Heart left ventricle (tissue), 16 donors: ENCODE data around the gene SYTL5. TPM values are rescaled to one million over a fixed set of nuclear protein-coding genes. Genes with fewer than 3 reads are reported as not detected.

Experiments
- ATAC-seq, 4 donors: fragments of 200-7000 bp; cut with Tn5 transposase; one replicate each; pipeline ENCODE4 v1.9.1; 2020 to 2022; ENCODE audit warnings: moderate library complexity in 4 of 4, mild to moderate bottlenecking in 3 of 4, moderate number of reproducible peaks in 1 of 4
- DNase-seq, 5 donors: peaks; one replicate each; pipeline ENCODE4 v3.0.0-alpha.2; 2020
- H3K27ac ChIP-seq, 12 donors: fragments of 200-600 bp; sonication (generic) in 4 of 12; one replicate each; pipeline versions ENCODE4 v1.5.0 to v1.8.0; 2016 to 2022; ENCODE audit warnings: mild to moderate bottlenecking in 2 of 12
- H3K27me3 ChIP-seq, 9 donors: fragments of 200-600 bp; sonication (generic) in 2 of 9; one replicate each; pipeline versions ENCODE4 v1.5.1 to v1.8.0; 2016 to 2022; ENCODE audit warnings: mild to moderate bottlenecking in 3 of 9
- H3K36me3 ChIP-seq, 9 donors: fragments of 200-600 bp; sonication (generic) in 2 of 9; one replicate each; pipeline versions ENCODE4 v1.5.0 to v1.8.0; 2018 to 2022; ENCODE audit warnings: mild to moderate bottlenecking in 2 of 9
- H3K4me1 ChIP-seq, 12 donors: fragments of 200-600 bp; sonication (generic) in 4 of 12; one replicate each; pipeline versions ENCODE4 v1.5.0 to v1.8.0; 2016 to 2022; ENCODE audit warnings: mild to moderate bottlenecking in 3 of 12
- H3K4me3 ChIP-seq, 12 donors: fragments of 200-600 bp; sonication (generic) in 4 of 12; one replicate each; pipeline versions ENCODE4 v1.5.0 to v1.8.0; 2017 to 2022; ENCODE audit warnings: mild to moderate bottlenecking in 9 of 12, moderate library complexity in 4 of 12
- H3K9me3 ChIP-seq, 12 donors: fragments of 200-600 bp; sonication (generic) in 4 of 12; one replicate each; pipeline versions ENCODE4 v1.5.0 to v1.8.0; 2016 to 2022; ENCODE audit warnings: mild to moderate bottlenecking in 1 of 12
- CTCF ChIP-seq, 12 donors: fragments of 200-600 bp; sonication (generic) in 4 of 12; IDR thresholded peaks; one replicate each; pipeline versions ENCODE4 v1.5.0 to v1.8.0; 2018 to 2022; ENCODE audit warnings: antibody characterized with exemption in 12 of 12, mild to moderate bottlenecking in 5 of 12
- POLR2A ChIP-seq, 2 donors: fragments of 450-650 bp; IDR thresholded peaks; one replicate each; pipeline ENCODE4 v1.6.1; 2017; ENCODE audit warnings: antibody characterized with exemption in 2 of 2, mild to moderate bottlenecking in 2 of 2, moderate library complexity in 2 of 2
- WGBS, 4 donors: extraction: QIAGEN DNeasy Blood & Tissue Kit in 2 of 4; methylation state at CpG; one replicate each; pipeline versions ENCODE4 v1.1.5 to v1.1.7; 2013 to 2018; 5-methylcytosine and 5-hydroxymethylcytosine counted together
- intact Hi-C, 10 donors: fragments of 100-400 bp; cut with DNase I; formaldehyde crosslinking; loops; one replicate each; pipeline versions ENCODE4 v1.11.1 to v1.14.2; 2022
- long read RNA-seq, 3 donors: library from polyadenylated mRNA; unstranded; transcript quantifications; one replicate each; pipeline ENCODE4 v2.0.0, GENCODE V29; 2020 to 2021
- polyA plus RNA-seq, 2 donors: library from polyadenylated mRNA; stranded (reverse); fragments of 200-250 nt; gene quantifications; one replicate each; pipeline ENCODE4 v1.2.3, GENCODE V29; 2013
- total RNA-seq, 9 donors: library from RNA; depleted of rRNA in 2 of 9; stranded (reverse); fragments of >200 nt in 2 of 9; fragmentation: NEBNext Ultra II Directional in 3 of 9; extraction: Animal tissue kit (Norgen Biotek cat#: 25700) in 3 of 9; gene quantifications; one replicate each; pipeline versions ENCODE4 v1.1.0 to v1.2.4, GENCODE V29; 2016 to 2023
- donor health status: ischemic (EF 13 %, LVEDD 7.1; RV severe dilation, severe dysfunction).
- donor health status: healthy with polysubstance abuse.
- donor health status: DM: no; HTN: yes; CAD: no.
- donor health status: DM: no; HTN: no; CAD: no.
- donor health status: ischemic (EF 25% LVEDD 6.9; RV normal size, moderate dysfunction).
- donor health status: ischemic (EF 25% LVEDD 5.7; RV mildly dilated, moderate dysfunction).
- donor health status: healthy.
- donor health status: DM: yes; HTN: yes; CAD: no.
- donor health status: ischemic (EF 35%, LVEDD 5.7; RV mildly dilated, moderate dysfunction).
- donor health status: nonischemic (EF 11% LVEDD 7.7; RV severe dilation, severe dysfunction).
- donor health status: DM: yes; HTN: yes; CAD: no.
- donor health status: PGD.
- donor health status: ischemic (EF 29% LVEDD 5.4; RV normal size, mild dysfunction).
- donor health status: nonischemic (EF 23%, LVEDD 6.1; RV moderate dilation, normal function).

The SYTL5 gene
- 1 to 10 TPM in 2 of 9 donors, under 1 TPM in 5, not detected in 2; 0.09 to 2.8 (median 0.30) TPM for total RNA-seq
- under 1 TPM; 0.04 to 0.08 TPM for polyA plus RNA-seq
- long read RNA-seq, donor 1, result 0 reads
- long read RNA-seq, donor 2, partial matches to known transcripts, result 1 of 13 reads
- long read RNA-seq, donor 2, other reads (novel, unspliced or antisense), result 12 of 13 reads
- long read RNA-seq, donor 3, result 0 reads

DNA sequence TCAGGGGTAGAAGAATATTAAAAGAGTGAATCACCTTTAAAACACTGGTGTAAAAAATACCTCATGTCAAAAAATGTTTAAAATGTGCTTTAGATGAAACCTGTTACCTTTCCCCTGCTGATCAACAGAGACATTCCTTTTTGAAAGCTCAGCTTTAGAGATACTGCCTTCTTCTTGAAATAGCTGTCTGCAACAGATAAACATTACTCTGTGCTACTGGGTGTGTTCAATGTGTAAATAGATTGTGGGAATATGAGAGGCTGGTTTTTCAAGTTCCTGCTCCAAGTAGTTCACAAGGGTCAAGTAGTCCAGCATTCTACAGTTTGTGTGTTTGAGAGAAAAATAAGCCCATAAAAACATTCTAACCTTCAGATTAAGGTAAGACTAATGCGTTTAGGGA, at the start of gene SYTL5:
Gene SYTL5, plus strand, starts transcription at position 263 of the 400 bp plus-strand sequence. CDS start 27,337 bp downstream, outside the sequence.
- H3K36me3 ChIP-seq, result no peaks in the 10 kb centered on the region
- H3K4me3 ChIP-seq, result no peak within 1 kb of the TSS
- H3K27me3 ChIP-seq, result no peaks in the 10 kb centered on the region
- intact Hi-C loops, result no loop called here
- no peak for TF ChIP-seq CTCF (IDR thresholded peaks at IDR 0.05)
- TF ChIP-seq POLR2A (IDR thresholded peaks at IDR 0.05), result no peak
- 50 to 79% (median 63%) methylated on average over 1 of the region's 1 CpG for WGBS, 4 donors
- no peak for ATAC-seq
- peaks cover 0 to 14% (median 0%) of the 10 kb centered on the region in 12 donors for H3K9me3 ChIP-seq
- H3K4me1 ChIP-seq, result no peaks in the 10 kb centered on the region
- H3K27ac ChIP-seq, result no peak within 1 kb of the TSS
- no peak for DNase-seq

- Histone ChIP-seq H3K27ac (no peak overlapping the region), H3K4me1 (no peaks in the 10 kb centered on the region), H3K36me3 (no peaks in the 10 kb centered on the region), H3K27me3 (peaks cover 0 to 8% (median 0%) of the 10 kb centered on the region in 9 donors), H3K9me3 (peaks cover 0 to 7% (median 0%) of the 10 kb centered on the region in 12 donors), H3K4me3 (no peak overlapping the region)
- TF ChIP-seq CTCF (IDR thresholded peaks at IDR 0.05), result no peak
- TF ChIP-seq POLR2A (IDR thresholded peaks at IDR 0.05), result no peak
- WGBS, 4 donors, result 53 to 79% (median 65%) methylated on average over 7 of the region's 7 CpGs
- no peak for ATAC-seq
- intact Hi-C loops, result no loop called here
- DNase-seq, result no peak
Measured at GRCh38 chrX:37958525-37959211, 47.7 kb upstream of the SYTL5 start.

DNA sequence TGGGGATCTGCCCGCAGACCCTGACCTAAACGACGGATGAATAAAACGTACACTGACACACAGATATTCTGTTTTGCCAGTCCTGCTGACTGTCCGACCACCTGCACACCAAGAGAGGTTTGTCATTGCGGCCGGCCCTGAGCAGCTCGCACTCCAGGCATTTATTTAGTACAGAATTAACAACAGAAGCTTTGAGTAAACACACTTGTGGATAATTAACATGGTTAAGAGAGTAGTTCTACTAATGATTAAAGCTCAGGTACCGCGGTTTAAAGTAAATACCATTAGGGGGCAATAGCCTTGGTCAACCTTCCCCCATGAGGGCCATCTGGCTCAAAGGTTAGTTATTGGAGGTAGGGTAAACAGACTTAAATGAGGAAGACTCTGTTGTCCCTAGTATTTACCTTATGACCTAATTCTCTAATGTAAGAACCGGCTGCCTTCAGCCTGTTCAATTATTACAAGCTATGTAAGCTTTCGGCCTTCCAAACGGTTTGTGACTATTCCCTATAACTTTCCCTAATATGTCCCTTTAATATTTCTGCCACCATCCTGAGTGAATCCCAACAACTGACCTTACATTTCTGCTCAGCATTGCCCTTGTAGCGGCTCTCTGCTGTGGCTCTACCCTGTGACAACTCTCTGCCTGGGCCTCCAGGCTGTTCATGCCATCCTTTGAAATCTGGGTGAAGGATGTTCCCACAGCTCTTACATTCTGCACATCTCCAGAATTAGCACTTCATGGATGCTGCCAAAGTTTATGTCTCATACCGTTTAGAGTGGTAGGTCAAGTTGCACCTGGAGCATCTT, 46.9 kb upstream of the SYTL5 start:
- Histone ChIP-seq H3K27ac (no peak overlapping the region), H3K36me3 (no peaks in the 10 kb centered on the region), H3K9me3 (peaks cover 0 to 7% (median 0%) of the 10 kb centered on the region in 12 donors), H3K4me1 (no peaks in the 10 kb centered on the region), H3K27me3 (peaks cover 0 to 8% (median 0%) of the 10 kb centered on the region in 9 donors), H3K4me3 (no peak overlapping the region)
- no peak for TF ChIP-seq POLR2A (IDR thresholded peaks at IDR 0.05)
- no peak for TF ChIP-seq CTCF (IDR thresholded peaks at IDR 0.05)
- ATAC-seq (no peak), DNase-seq (no peak)
- 85 to 91% (median 88%) methylated on average over 15 of the region's 15 CpGs for WGBS, 4 donors
- intact Hi-C loops, result no loop called here

DNA sequence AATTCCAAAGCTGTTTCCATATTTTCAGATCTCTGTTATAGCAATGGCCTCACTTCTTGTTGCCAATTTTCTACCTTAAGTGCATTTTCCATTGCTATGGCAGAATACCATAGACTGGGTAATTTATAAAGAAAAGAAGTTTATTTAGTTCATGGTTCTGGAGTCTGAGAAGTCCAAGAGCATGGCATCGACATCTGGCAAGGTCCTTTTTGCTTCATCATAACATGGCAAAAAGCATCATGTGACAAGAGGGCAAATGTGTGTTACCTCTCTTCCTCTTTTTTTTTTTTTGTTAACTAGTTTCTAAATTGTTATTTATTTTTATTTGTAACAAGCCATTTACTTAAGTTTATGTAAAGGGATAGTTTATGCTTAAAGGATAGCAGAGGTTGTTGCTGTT, 45.2 kb upstream of the SYTL5 start:
- Histone ChIP-seq H3K4me1 (no peaks in the 10 kb centered on the region), H3K9me3 (peaks cover 0 to 7% (median 0%) of the 10 kb centered on the region in 12 donors), H3K27ac (no peak overlapping the region), H3K27me3 (peaks cover 0 to 8% (median 0%) of the 10 kb centered on the region in 9 donors), H3K4me3 (no peak overlapping the region), H3K36me3 (no peaks in the 10 kb centered on the region)
- DNase-seq (no peak), ATAC-seq (no peak)
- TF ChIP-seq CTCF (IDR thresholded peaks at IDR 0.05) (no peak), POLR2A (IDR thresholded peaks at IDR 0.05) (no peak)
- 95 to 98% (median 96%) methylated on average over 1 of the region's 1 CpG for WGBS, 4 donors
- intact Hi-C loops, result no loop called here
